Loucy (cell line): ENCODE results near the gene F7.

ENCODE experiments used
- H2AFZ ChIP-seq: fragments of 200-600 bp; sonication (generic); 2 replicates; pipeline ENCODE4 v1.6.0; 2016; ENCODE audit warnings: antibody characterized with exemption, mild to moderate bottlenecking, low read length, moderate library complexity
- H3F3A ChIP-seq: fragments of 200-600 bp; 2 replicates; pipeline ENCODE4 v1.6.0; 2016; ENCODE audit warnings: antibody characterized with exemption, low read depth, mild to moderate bottlenecking
- H3K27me3 ChIP-seq: fragments of 200-600 bp; sonication (generic); 2 replicates; pipeline ENCODE4 v1.6.1; 2014; ENCODE audit warnings: low read length, mild to moderate bottlenecking; ENCODE audit not compliant: insufficient read depth, poor library complexity, severe bottlenecking
- H3K36me3 ChIP-seq: fragments of 200-600 bp; sonication (generic); 2 replicates; pipeline ENCODE4 v1.6.1; 2016; ENCODE audit warnings: low read length; ENCODE audit not compliant: insufficient read depth
- H3K4me1 ChIP-seq: fragments of 200-600 bp; sonication (generic); 2 replicates; pipeline ENCODE4 v1.5.1; 2014; ENCODE audit warnings: low read length, mild to moderate bottlenecking; ENCODE audit not compliant: insufficient read depth, poor library complexity, severe bottlenecking
- H3K4me2 ChIP-seq: fragments of 200-600 bp; sonication (generic); 2 replicates; pipeline ENCODE4 v1.6.0; 2014; ENCODE audit warnings: antibody characterized with exemption, low read length, low read depth, mild to moderate bottlenecking; ENCODE audit not compliant: poor library complexity, severe bottlenecking
- H3K4me3 ChIP-seq: fragments of 200-600 bp; sonication (generic); 2 replicates; pipeline ENCODE4 v1.5.1; 2014; ENCODE audit warnings: low read length, mild to moderate bottlenecking, mixed read lengths; ENCODE audit not compliant: poor library complexity, severe bottlenecking
- H3K79me2 ChIP-seq: fragments of 200-600 bp; sonication (generic); 2 replicates; pipeline ENCODE4 v1.6.1; 2014; ENCODE audit warnings: low read length; ENCODE audit not compliant: insufficient read depth
- H3K9ac ChIP-seq: fragments of 200-600 bp; sonication (generic); 2 replicates; pipeline ENCODE4 v1.6.0; 2014; ENCODE audit warnings: mild to moderate bottlenecking, low read depth, low read length, moderate library complexity; ENCODE audit not compliant: poor library complexity, severe bottlenecking
- H3K9me2 ChIP-seq: fragments of 200-600 bp; sonication (generic); replicated peaks from 2 replicates; pipeline ENCODE4 v1.6.1; 2016; ENCODE audit warnings: low read depth, low read length, mixed read lengths
- H3K9me3 ChIP-seq: fragments of 200-600 bp; sonication (generic); 2 replicates; pipeline ENCODE4 v1.6.1; 2014; ENCODE audit warnings: mild to moderate bottlenecking, antibody characterized with exemption, low read length, low read depth; ENCODE audit not compliant: insufficient read depth
- H4K20me1 ChIP-seq: fragments of 200-600 bp; sonication (generic); 2 replicates; pipeline ENCODE4 v1.6.0; 2014; ENCODE audit warnings: antibody characterized with exemption, low read length, mild to moderate bottlenecking; ENCODE audit not compliant: insufficient read depth, poor library complexity, severe bottlenecking
- CTCF ChIP-seq: fragments of 200-600 bp; sonication (generic); conservative IDR thresholded peaks from 2 replicates; pipeline ENCODE4 v1.5.1; 2014; ENCODE audit warnings: mild to moderate bottlenecking, antibody characterized with exemption, low read length
- EZH2phosphoT487 ChIP-seq: fragments of 200-600 bp; IDR thresholded peaks from 2 replicates; pipeline ENCODE4 v1.6.1; 2018; ENCODE audit warnings: antibody characterized with exemption, mild to moderate bottlenecking, moderate library complexity, borderline replicate concordance

F7 gene

GRCh38 chr13:113060557-113061270 is 44.9 kb upstream of the F7 start:
- TF ChIP-seq CTCF (no peak), EZH2phosphoT487 (no peak)
- Histone ChIP-seq H3K27me3 (no peaks in the 10 kb centered on the region), H3K9me2 (no peaks in the 10 kb centered on the region), H3K4me2 (no peak overlapping the region), H3K4me3 (no peak overlapping the region), H3K9me3 (peaks cover 3% of the 10 kb centered on the region; the same call in 1 of the 2 replicates), H3F3A (no peaks in the 10 kb centered on the region), H3K4me1 (no peaks in the 10 kb centered on the region), H3K79me2 (no peaks in the 10 kb centered on the region), H3K9ac (no peak overlapping the region), H4K20me1 (no peaks in the 10 kb centered on the region), H2AFZ (no peak overlapping the region), H3K36me3 (no peaks in the 10 kb centered on the region)

GRCh38 chr13:113061271-113061625 is 44.3 kb upstream of the F7 start:
- H3K9ac ChIP-seq, result no peak overlapping the region
- no peak overlapping the region for H3K4me3 ChIP-seq
- H3K9me3 ChIP-seq, result peaks cover 3% of the 10 kb centered on the region; the same call in 1 of the 2 replicates
- no peaks in the 10 kb centered on the region for H3K79me2 ChIP-seq
- no peaks in the 10 kb centered on the region for H3K27me3 ChIP-seq
- no peak overlapping the region for H2AFZ ChIP-seq
- H4K20me1 ChIP-seq, result no peaks in the 10 kb centered on the region
- H3K4me1 ChIP-seq, result no peaks in the 10 kb centered on the region
- TF ChIP-seq CTCF (no peak), EZH2phosphoT487 (no peak)
- H3K4me2 ChIP-seq, result no peak overlapping the region
- no peaks in the 10 kb centered on the region for H3K9me2 ChIP-seq
- no peaks in the 10 kb centered on the region for H3K36me3 ChIP-seq
- no peaks in the 10 kb centered on the region for H3F3A ChIP-seq

GRCh38 chr13:113061796-113062425 is 43.7 kb upstream of the F7 start:
- H3F3A ChIP-seq, result no peaks in the 10 kb centered on the region
- H3K9me3 ChIP-seq, result peaks cover 3% of the 10 kb centered on the region; the same call in 1 of the 2 replicates
- H4K20me1 ChIP-seq, result no peaks in the 10 kb centered on the region
- H3K9ac ChIP-seq, result no peak overlapping the region
- no peaks in the 10 kb centered on the region for H3K79me2 ChIP-seq
- H3K9me2 ChIP-seq, result no peaks in the 10 kb centered on the region
- H3K4me2 ChIP-seq, result no peak overlapping the region
- no peaks in the 10 kb centered on the region for H3K27me3 ChIP-seq
- H3K4me3 ChIP-seq, result no peak overlapping the region
- TF ChIP-seq CTCF, result no peak
- TF ChIP-seq EZH2phosphoT487, result no peak
- H3K4me1 ChIP-seq, result no peaks in the 10 kb centered on the region
- no peak overlapping the region for H2AFZ ChIP-seq
- H3K36me3 ChIP-seq, result no peaks in the 10 kb centered on the region
